Stimulated activated effector memory CD8-positive, alpha-beta T cell treated with anti-CD3 and anti-CD28 coated beads, Interleukin-12 subunit alpha, Interleukin-12 subunit beta, amount 100 ng/mL, for 72 hours (primary cell): Measurements from ENCODE around the gene SIRPA.

ENCODE experiments used
- ATAC-seq: fragments of 150-1000 bp; cut with Tn5 transposase; 2 replicates; pipeline ENCODE4 v1.10.0; 2021
- DNase-seq, 2 donors: peaks; one replicate each; pipeline ENCODE4 v3.0.0; 2021 to 2022; ENCODE audit warnings: low spot score in 2 of 2
- H3K27ac Mint-ChIP-seq: one replicate; pipeline ENCODE4 v1.8.0; 2022; ENCODE audit warnings: mild to moderate bottlenecking, mixed read lengths
- H3K36me3 Mint-ChIP-seq: one replicate; pipeline ENCODE4 v1.8.0; 2022; ENCODE audit warnings: mild to moderate bottlenecking, mixed read lengths
- H3K4me1 Mint-ChIP-seq: one replicate; pipeline ENCODE4 v1.8.0; 2022; ENCODE audit warnings: mixed read lengths
- H3K4me3 Mint-ChIP-seq: one replicate; pipeline ENCODE4 v1.8.0; 2022; ENCODE audit warnings: mild to moderate bottlenecking, mixed read lengths
- H3K9me3 Mint-ChIP-seq: one replicate; pipeline ENCODE4 v1.8.0; 2022; ENCODE audit warnings: mixed read lengths

SIRPA gene

DNA sequence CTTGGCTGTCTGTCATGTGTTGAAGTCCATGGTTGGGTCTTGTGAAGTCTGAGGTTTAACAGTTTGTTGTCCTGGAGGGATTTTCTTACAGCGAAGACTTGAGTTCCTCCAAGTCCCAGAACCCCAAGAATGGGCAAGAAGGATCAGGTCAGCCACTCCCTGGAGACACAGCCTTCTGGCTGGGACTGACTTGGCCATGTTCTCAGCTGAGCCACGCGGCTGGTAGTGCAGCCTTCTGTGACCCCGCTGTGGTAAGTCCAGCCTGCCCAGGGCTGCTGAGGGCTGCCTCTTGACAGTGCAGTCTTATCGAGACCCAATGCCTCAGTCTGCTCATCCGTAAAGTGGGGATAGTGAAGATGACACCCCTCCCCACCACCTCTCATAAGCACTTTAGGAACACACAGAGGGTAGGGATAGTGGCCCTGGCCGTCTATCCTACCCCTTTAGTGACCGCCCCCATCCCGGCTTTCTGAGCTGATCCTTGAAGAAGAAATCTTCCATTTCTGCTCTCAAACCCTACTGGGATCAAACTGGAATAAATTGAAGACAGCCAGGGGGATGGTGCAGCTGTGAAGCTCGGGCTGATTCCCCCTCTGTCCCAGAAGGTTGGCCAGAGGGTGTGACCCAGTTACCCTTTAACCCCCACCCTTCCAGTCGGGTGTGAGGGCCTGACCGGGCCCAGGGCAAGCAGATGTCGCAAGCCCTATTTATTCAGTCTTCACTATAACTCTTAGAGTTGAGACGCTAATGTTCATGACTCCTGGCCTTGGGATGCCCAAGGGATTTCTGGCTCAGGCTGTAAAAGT, 43.5 kb downstream of the SIRPA start:
- no peak overlapping the region for H3K27ac Mint-ChIP-seq
- H3K9me3 Mint-ChIP-seq: no peaks in the 10 kb centered on the region
- no peaks in the 10 kb centered on the region for H3K4me1 Mint-ChIP-seq
- ATAC-seq (no peak), DNase-seq (no peak)
- no peaks in the 10 kb centered on the region for H3K36me3 Mint-ChIP-seq
- H3K4me3 Mint-ChIP-seq: no peak overlapping the region

DNA sequence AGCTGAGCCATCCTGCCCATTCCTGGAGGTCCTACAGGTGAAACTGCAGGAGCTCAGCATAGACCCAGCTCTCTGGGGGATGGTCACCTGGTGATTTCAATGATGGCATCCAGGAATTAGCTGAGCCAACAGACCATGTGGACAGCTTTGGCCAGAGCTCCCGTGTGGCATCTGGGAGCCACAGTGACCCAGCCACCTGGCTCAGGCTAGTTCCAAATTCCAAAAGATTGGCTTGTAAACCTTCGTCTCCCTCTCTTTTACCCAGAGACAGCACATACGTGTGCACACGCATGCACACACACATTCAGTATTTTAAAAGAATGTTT, 44.0 kb downstream of the SIRPA start:
- no peaks in the 10 kb centered on the region for H3K36me3 Mint-ChIP-seq
- H3K4me3 Mint-ChIP-seq: no peak overlapping the region
- DNase-seq: no peak
- no peaks in the 10 kb centered on the region for H3K4me1 Mint-ChIP-seq
- no peak overlapping the region for H3K27ac Mint-ChIP-seq
- H3K9me3 Mint-ChIP-seq: no peaks in the 10 kb centered on the region
- no peak for ATAC-seq

DNA sequence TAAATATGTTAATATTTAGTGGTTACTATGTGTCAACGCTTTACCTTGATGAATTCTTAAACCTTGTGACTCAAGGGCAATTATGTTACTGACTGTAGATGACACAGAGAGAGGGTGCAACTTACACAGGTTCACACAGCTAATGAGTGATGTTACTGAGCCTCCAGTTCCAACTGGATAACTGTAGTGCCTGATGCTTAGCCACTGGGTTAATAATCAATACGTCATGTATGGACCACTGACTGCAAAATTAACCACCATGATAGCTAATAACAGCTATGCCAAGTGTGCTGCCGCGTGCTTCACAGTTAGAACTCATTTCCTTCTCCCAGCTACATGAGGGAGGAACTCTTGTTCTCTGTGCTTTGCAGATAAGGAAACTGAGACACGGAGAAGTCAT, 45.4 kb downstream of the SIRPA start:
- H3K27ac Mint-ChIP-seq: no peak overlapping the region
- DNase-seq: no peak
- H3K9me3 Mint-ChIP-seq: no peaks in the 10 kb centered on the region
- no peak for ATAC-seq
- H3K36me3 Mint-ChIP-seq: no peaks in the 10 kb centered on the region
- H3K4me3 Mint-ChIP-seq: no peak overlapping the region
- H3K4me1 Mint-ChIP-seq: no peaks in the 10 kb centered on the region

DNA sequence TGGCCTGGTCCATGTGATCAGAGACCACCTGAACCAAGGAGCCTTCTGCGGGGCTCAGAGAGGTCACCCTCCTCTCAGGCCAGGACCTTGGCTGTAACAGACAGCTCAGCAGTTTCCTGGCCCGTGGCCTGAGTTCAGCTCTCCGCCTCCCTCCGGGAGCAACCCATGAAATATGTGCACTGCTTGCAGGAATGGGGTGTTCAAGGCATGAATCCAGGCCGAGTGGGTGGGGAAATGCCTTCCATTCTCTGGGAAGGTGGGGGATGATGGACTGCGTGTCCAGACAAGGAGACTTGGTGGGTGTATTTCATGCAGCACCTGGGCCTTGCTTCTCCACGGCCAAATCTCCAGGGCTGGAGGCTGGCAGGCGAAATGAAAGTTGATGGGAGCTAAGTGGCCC, 46.0 kb downstream of the SIRPA start:
- Mint-ChIP-seq H3K36me3 (no peaks in the 10 kb centered on the region), H3K4me3 (no peak overlapping the region), H3K27ac (no peak overlapping the region), H3K9me3 (no peaks in the 10 kb centered on the region), H3K4me1 (no peaks in the 10 kb centered on the region)
- DNase-seq: no peak
- no peak for ATAC-seq

DNA sequence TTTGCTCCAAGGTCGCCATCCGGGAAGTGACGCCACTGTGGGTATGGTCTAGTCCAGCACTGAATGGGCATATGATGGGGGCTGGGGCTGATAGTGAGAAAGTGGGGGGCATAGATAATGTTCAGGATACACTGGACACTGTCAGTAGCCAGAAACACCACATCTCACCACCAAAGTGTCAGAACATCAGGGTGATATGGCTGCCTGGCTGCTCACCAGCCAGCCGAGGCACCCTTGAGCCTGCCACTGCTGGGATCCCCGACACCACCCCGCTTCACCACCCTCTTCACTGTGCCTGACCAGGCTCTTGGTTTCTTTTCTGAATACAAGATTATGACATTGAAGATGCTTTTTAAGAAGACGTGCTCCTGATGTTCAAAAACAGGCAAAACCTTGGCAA, 46.9 kb downstream of the SIRPA start:
- H3K27ac Mint-ChIP-seq: no peak overlapping the region
- ATAC-seq (no peak), DNase-seq (no peak)
- no peaks in the 10 kb centered on the region for H3K4me1 Mint-ChIP-seq
- H3K4me3 Mint-ChIP-seq: no peak overlapping the region
- H3K9me3 Mint-ChIP-seq: no peaks in the 10 kb centered on the region
- no peaks in the 10 kb centered on the region for H3K36me3 Mint-ChIP-seq

DNA sequence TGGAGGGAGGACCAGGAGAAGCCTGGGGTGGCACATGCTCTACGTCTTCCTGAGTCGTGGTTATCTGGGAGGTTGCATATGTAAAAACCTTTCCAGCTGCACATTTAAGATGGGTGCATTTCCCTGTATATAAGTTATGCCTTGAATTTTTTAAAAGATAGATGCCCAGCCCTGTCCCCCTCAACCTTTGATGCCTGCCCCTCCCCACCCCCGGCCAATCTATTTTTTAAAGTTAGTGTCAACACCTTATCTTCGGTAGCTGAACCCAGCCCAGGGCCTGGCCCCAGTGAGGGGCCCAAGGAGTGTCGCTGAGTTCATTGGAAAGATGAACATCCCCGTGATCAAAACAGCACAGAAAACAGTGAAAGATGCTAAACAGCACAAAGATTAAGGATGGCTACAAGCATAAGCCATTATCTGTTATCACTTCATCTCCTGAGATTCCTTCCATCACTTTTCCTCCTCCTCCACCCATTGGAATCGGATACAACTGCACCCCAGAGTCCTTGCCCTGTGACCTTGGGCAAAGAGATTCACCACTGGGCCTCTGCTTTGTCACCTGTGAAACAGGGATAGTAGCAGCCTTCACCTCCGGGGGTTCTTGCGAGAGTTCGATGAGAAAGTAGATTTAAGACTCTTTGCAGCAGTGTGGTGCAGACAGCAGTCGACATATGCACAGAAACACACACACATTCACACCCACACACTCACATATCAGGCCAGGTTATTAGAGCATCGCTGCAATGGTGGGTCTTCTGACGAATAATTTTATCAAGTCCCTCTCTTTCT, 47.5 kb downstream of the SIRPA start:
- no peak overlapping the region for H3K4me3 Mint-ChIP-seq
- DNase-seq (no peak), ATAC-seq (no peak)
- no peaks in the 10 kb centered on the region for H3K4me1 Mint-ChIP-seq
- H3K9me3 Mint-ChIP-seq: no peaks in the 10 kb centered on the region
- H3K27ac Mint-ChIP-seq: no peak overlapping the region
- no peaks in the 10 kb centered on the region for H3K36me3 Mint-ChIP-seq

DNA sequence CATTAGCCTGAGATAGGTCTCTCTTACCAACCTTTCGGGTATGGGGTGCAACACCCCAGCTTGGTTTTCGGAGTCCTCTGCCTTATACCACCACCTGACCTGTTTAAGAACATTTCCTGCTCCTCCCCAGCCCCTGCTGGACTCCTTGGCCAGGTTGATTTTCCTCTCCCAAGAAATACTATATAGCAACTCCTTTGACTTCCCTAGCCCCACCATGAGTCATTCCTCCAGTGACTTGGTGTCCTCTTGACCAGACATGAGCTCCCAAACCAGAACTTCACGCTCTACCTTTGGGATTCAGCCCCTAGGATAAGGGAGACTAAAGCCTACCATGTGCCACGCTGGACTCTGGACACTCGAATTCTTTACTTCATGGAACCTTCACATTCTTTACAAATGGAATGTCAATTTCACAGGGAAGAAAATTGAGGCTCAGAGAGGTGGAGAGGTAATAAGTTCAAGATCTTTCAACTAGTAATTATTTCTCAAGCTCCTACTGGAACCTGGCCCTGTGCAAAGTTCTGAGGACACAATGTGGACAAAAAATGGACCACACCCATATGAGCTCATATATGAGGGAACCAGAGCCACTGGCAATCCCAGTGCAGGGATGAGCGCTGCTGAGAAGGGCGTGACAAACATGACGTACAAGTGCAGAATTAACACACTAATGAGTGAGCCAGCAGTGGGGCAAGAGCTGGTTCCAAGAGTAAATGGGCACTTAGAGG, 48.2 kb downstream of the SIRPA start:
- H3K36me3 Mint-ChIP-seq: no peaks in the 10 kb centered on the region
- ATAC-seq (no peak), DNase-seq (no peak)

DNA sequence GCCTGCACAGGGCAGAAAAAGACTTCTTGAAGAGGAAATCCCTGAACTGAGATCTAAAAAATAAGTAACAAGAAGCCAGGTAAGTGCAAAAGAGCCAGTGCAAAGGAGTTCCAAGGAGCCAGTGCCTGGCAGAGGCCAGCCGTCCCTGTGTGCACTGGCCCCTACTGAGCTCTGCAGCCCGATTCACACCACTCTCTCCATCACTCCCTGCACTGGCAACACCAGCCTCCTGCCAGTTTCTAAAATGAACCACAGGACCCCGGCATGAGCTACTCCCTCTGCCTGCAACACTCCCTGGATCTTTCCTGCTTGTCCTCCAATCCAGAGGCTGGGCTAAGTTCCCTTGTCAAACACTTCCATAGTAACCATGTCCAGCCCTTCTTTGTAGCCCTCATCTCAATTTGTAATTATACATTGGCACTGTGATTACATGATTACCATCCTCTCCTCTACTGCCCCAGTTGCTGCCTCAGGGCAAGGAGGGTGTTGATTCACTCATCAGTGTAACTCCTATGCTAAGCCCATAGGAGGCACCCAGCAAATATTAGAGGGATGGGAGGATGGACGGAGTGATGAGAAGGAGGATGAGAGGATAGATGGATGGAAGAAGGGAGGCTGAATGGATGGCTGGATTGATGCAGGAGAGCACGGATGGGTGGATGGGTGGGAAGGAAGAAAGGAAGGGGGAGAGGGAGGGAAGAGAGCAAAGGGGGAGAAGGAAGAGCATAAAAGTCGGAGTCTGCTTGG, 49.3 kb downstream of the SIRPA start:
- no peaks in the 10 kb centered on the region for H3K4me1 Mint-ChIP-seq
- H3K4me3 Mint-ChIP-seq: no peak overlapping the region
- H3K9me3 Mint-ChIP-seq: no peaks in the 10 kb centered on the region
- ATAC-seq: no peak
- H3K27ac Mint-ChIP-seq: no peak overlapping the region
- H3K36me3 Mint-ChIP-seq: no peaks in the 10 kb centered on the region
- DNase-seq: no peak

More for the DNA sequence above, 48.2 kb downstream of the SIRPA start:
- no peak overlapping the region for H3K4me3 Mint-ChIP-seq
- H3K27ac Mint-ChIP-seq: no peak overlapping the region
- H3K9me3 Mint-ChIP-seq: no peaks in the 10 kb centered on the region
- H3K4me1 Mint-ChIP-seq: no peaks in the 10 kb centered on the region

DNA sequence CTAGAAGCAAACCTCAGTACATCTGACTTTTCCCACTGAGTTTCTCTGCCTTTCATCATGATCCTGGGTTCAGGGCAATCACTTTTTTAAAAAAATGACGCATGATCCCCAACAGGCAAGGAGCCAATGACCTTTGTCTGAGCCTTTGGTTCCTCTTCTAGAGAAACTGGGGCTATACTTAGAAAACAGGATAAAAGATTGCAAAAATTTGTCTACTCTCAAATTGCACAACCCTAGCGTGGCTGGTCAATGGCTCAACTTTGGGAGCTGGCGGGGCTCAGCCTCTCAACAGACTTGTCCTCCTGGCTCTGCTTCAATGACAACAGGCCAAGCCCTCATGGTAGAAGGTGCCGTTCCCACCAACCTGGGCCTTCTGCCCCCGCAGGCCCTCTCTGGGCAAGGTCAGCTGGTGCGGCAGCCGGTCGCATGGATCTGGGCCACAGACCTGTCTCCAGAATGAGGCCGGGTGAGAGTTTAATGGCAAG, 50.0 kb downstream of the SIRPA start:
- Mint-ChIP-seq H3K36me3 (no peaks in the 10 kb centered on the region), H3K9me3 (no peaks in the 10 kb centered on the region), H3K4me1 (no peaks in the 10 kb centered on the region), H3K27ac (no peak overlapping the region), H3K4me3 (no peak overlapping the region)
- no peak for DNase-seq
- ATAC-seq: no peak

DNA sequence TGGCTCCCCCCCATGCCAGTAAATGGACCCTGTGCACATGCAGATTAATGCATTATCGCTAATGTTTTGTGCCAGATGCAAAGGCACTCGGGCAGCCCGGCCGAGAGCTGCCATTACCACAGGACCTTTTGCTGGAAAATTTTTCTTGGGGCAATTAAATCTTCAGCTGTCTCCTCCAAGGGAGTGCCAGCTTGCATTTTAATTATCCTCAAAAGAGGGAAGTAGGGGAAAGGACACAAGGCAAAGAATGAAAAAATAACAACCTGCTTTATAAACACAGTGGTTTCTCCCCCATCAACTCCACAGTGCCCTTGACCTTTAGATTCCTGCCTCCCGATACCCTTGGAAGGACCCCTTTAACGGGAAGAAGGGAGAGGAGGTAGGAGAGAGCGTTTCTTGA, 50.5 kb downstream of the SIRPA start:
- H3K27ac Mint-ChIP-seq: no peak overlapping the region
- H3K4me3 Mint-ChIP-seq: no peak overlapping the region
- no peaks in the 10 kb centered on the region for H3K4me1 Mint-ChIP-seq
- no peak for DNase-seq
- H3K36me3 Mint-ChIP-seq: no peaks in the 10 kb centered on the region
- no peaks in the 10 kb centered on the region for H3K9me3 Mint-ChIP-seq
- no peak for ATAC-seq

DNA sequence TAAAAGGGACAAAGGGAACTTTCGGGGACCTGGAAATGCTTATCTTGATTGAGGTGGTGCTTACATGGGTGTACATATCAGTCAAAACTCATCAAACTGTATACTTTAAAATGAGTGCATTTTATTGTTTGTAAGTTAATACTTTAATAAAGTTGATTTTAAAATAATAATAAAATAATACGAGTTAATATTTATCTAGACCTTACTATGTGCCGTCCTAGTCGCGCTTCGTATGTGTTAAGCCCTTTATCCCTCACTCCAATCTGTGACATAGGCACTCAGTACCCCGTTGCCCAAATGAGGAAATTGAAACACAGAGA, 51.2 kb downstream of the SIRPA start:
- ATAC-seq (no peak), DNase-seq (no peak)
- Mint-ChIP-seq H3K4me1 (no peaks in the 10 kb centered on the region), H3K36me3 (no peaks in the 10 kb centered on the region), H3K27ac (no peak overlapping the region), H3K4me3 (no peak overlapping the region), H3K9me3 (no peaks in the 10 kb centered on the region)

DNA sequence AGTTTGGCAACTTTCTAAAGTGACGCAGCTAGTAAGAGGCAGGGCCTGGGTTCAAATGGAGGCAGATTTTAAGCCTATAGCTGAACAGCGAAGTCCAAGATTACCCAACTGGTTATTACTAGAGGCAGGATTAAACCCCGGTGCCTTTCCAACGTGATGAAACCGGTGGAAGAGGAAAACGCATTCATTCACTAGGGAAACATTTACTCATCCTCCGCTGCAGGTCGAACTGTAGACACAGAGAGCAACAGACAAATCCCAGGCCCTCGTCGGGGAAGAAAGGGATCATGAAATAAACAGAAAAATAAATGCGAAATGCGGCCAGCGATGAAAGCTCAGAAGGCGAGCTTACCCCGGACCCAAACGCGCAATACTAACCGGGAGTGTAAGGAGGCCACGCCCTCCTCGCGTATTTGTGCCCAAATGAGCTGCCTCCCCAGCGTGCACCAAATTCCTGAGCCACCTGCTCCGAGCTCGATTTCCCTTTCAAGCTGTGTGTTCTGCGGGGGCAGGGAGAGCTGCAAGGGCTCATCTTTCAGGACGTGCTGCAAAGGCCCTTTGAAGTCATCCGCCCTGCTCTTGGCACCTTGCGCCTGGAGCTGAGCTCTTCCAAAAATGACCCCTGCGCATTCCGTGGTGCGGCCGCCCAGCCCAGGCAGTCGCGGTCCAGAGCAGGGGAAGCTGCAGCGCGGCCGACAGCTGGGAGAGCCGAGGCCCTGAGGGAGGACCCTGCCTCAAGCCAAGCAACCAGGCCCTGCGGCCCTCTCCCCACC, 51.7 kb downstream of the SIRPA start:
- ATAC-seq: no peak

DNA sequence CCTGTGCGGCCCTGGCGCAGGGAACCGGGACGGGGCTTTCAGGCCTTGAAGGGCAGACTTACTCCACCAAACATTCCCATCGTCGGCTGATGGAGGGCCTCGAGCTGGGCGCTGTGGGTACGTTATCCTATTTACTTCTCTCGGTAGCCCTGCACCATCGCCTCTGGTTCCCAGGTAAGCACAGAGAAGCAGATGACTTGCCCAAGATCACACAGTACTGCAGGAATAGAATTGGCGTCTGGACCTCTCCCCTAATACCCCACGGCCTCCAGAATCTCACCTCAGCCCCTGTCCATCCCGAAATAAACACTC, 52.3 kb downstream of the SIRPA start:
- Mint-ChIP-seq H3K4me3 (no peak overlapping the region), H3K36me3 (no peaks in the 10 kb centered on the region), H3K27ac (no peak overlapping the region), H3K9me3 (no peaks in the 10 kb centered on the region), H3K4me1 (no peaks in the 10 kb centered on the region)
- no peak for DNase-seq
- no peak for ATAC-seq

More for the DNA sequence above, 51.7 kb downstream of the SIRPA start:
- H3K4me3 Mint-ChIP-seq: no peak overlapping the region
- H3K4me1 Mint-ChIP-seq: no peaks in the 10 kb centered on the region
- H3K9me3 Mint-ChIP-seq: no peaks in the 10 kb centered on the region
- no peak for DNase-seq
- H3K27ac Mint-ChIP-seq: no peak overlapping the region
- H3K36me3 Mint-ChIP-seq: no peaks in the 10 kb centered on the region

DNA sequence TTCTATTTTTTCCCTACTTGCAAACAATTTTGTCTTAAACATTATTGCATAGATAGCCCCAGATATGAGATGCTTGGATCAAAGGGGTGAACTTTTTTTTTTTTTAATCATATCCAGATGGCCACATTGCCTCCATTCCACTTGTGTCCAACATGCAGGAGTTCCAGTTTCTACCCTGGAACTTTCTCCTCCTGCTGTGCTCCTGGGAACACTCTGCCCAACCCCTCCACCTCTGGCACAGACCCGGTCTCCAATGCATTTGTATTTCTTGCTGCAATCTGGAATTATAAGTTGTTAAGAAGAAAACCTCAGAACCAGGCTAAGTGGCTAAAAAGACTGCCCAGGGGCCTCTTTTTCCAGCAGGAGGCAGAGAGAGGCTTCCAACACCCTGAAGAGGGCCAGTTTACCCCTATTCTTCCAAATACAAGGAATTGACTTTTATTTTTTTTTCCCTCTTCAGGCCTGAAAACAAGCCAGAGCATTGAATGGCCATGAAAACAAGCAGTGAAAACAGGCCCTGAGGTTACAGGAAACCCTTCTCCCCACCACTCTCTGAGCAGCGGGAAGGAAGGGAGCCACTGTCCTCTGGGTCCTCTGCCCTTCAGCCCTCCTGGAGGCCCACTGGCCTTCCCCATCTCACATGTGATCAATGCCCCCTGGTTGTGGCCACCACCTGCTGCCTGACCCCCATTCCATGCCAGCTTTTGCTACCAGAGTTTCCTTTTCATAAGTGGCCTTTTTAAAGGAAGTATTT, 54.3 kb downstream of the SIRPA start:
- Mint-ChIP-seq H3K9me3 (no peaks in the 10 kb centered on the region), H3K27ac (no peak overlapping the region), H3K36me3 (no peaks in the 10 kb centered on the region), H3K4me1 (no peaks in the 10 kb centered on the region), H3K4me3 (no peak overlapping the region)
- no peak for DNase-seq
- no peak for ATAC-seq
